COLO668 (cell line): Measurements from ENCODE around the gene TOP1.

Experiments used
- DNase-seq: peaks from one replicate; lab custom pipeline; 2025; ENCODE audit not compliant: unreplicated experiment; lab: John Stamatoyannopoulos, UW

The TOP1 gene

GRCh38 chr20:41142919-41143318 is 114.3 kb downstream of the TOP1 start:
- DNase-seq: no peak

GRCh38 chr20:41143354-41143753 is 114.7 kb downstream of the TOP1 start:
- no peak for DNase-seq

GRCh38 chr20:41145317-41145716 is 116.7 kb downstream of the TOP1 start:
- no peak for DNase-seq

- DNase-seq: no peak
Observed at GRCh38 chr20:41145821-41146620, 117.4 kb downstream of the TOP1 start.

GRCh38 chr20:41147767-41148191 is 119.2 kb downstream of the TOP1 start:
- no peak for DNase-seq

GRCh38 chr20:41148942-41149341 is 120.3 kb downstream of the TOP1 start:
- DNase-seq: no peak

- DNase-seq: no peak
Observed at GRCh38 chr20:41150664-41151063, 122.0 kb downstream of the TOP1 start.

- DNase-seq: no peak
Observed at GRCh38 chr20:41151134-41151869, 122.7 kb downstream of the TOP1 start.

- no peak for DNase-seq
Observed at GRCh38 chr20:41152108-41152757, 123.6 kb downstream of the TOP1 start.

GRCh38 chr20:41154436-41155176 is 126.0 kb downstream of the TOP1 start:
- no peak for DNase-seq

GRCh38 chr20:41155261-41155660 is 126.6 kb downstream of the TOP1 start:
- DNase-seq: no peak

GRCh38 chr20:41158082-41158625 is 129.5 kb downstream of the TOP1 start:
- no peak for DNase-seq

- DNase-seq: no peak
Observed at GRCh38 chr20:41159547-41159946, 130.9 kb downstream of the TOP1 start.

GRCh38 chr20:41160686-41161085 is 132.1 kb downstream of the TOP1 start:
- no peak for DNase-seq

- DNase-seq: no peak
Observed at GRCh38 chr20:41161886-41162285, 133.3 kb downstream of the TOP1 start.

GRCh38 chr20:41162396-41162795 is 133.8 kb downstream of the TOP1 start:
- DNase-seq: no peak

GRCh38 chr20:41163821-41164220 is 135.2 kb downstream of the TOP1 start:
- DNase-seq: no peak

GRCh38 chr20:41165001-41165882 is 136.6 kb downstream of the TOP1 start:
- no peak for DNase-seq

GRCh38 chr20:41166201-41167117 is 137.8 kb downstream of the TOP1 start:
- DNase-seq: no peak
